ENCODE results near the gene FMC1. TPM values are rescaled to one million over a fixed set of nuclear protein-coding genes. Genes with fewer than 3 reads are reported as not detected.

The FMC1 gene
- total RNA-seq, 2 experiments from 2014 or later, result 6.4 to 6.7 TPM

DNA sequence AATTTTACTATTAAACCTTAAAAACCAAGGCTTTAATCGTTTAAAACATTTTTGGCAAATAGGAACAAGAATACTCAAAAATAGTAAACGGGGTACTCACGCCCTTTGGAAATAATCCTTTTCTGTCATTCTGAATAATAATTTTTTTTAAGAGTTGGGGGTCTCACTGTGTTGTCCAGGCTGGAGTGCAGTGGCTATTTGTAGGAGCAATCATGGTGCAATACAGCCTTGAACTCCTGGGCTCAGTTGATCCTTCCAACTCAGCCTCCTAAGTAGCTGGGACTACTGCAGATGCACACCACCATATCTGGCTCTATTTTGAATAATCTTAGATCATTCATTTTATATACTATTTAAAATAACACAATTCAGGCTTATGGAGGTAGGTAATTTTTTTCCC is 43.5 kb downstream of the FMC1 start:
- CTCF ChIA-PET, result interaction anchor here (1.0 to 1.7 kb wide), 2 partner anchors 10 to 50 kb away, joined by 3 to 4 read pairs; no protein-coding TSS in a partner anchor
- ATAC-seq (no peak), DNase-seq (no peak)
- no peaks in the 10 kb centered on the region for H3K27me3 Mint-ChIP-seq (ENCODE audit: low read depth)
- no peaks in the 10 kb centered on the region for H3K9me3 Mint-ChIP-seq (ENCODE audit: insufficient read depth)
- peaks cover 46% of the 10 kb centered on the region for H3K36me3 Mint-ChIP-seq (ENCODE audit: low read depth)
- no peak overlapping the region for H3K4me3 Mint-ChIP-seq
- no peaks in the 10 kb centered on the region for H3K4me1 Mint-ChIP-seq (ENCODE audit: low read depth)
- POLR2A ChIA-PET, result no interaction called here
- H3K27ac Mint-ChIP-seq, result no peak overlapping the region

DNA sequence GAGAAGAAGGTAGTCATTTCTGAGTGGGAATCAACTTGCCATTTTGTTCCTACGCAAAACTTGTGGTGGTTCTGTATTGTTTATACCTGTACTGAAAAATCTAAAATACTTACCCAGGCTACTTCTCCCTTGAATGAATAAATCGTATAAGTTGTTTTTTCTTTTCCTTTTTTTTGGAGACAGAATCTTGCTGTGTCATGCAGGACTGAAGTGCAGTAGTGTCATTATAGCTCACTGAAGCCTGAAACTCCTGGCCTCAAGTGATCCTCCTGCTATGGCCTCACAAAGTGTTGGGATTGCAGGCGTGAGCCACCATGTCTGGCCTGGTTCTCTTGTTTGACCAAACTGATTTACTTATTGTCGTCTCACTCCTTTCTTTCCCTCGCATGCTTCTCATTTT is 46.5 kb downstream of the FMC1 start:
- ChIA-PET CTCF (no interaction called here), POLR2A (no interaction called here)
- ATAC-seq, result no peak
- Mint-ChIP-seq H3K36me3 (ENCODE audit: low read depth) (peaks cover 54% of the 10 kb centered on the region), H3K27ac (no peak overlapping the region), H3K9me3 (ENCODE audit: insufficient read depth) (no peaks in the 10 kb centered on the region), H3K4me1 (ENCODE audit: low read depth) (no peaks in the 10 kb centered on the region), H3K4me3 (no peak overlapping the region), H3K27me3 (ENCODE audit: low read depth) (no peaks in the 10 kb centered on the region)
- DNase-seq, result no peak

DNA sequence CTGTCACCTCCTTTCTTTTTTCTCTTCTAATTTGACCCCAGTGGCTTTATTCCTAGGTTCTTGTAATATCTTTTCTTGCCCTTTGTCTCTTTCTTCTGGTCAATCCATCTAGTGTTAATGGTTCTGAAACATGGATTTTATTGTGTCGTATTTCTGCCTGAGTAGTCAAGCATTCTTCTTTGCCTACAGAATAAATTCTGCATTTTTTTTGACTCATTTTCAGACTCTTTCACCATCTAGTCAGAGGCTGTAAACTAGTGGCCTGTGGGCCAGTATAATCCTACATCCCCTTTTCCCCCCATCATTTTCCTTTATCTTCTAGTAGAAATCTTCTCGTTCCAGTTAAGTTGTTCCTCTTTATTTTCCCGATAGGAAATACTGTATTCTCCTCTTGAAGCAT is 48.0 kb downstream of the FMC1 start:
- DNase-seq, result no peak
- H3K36me3 Mint-ChIP-seq (ENCODE audit: low read depth), result peaks cover 56% of the 10 kb centered on the region

DNA sequence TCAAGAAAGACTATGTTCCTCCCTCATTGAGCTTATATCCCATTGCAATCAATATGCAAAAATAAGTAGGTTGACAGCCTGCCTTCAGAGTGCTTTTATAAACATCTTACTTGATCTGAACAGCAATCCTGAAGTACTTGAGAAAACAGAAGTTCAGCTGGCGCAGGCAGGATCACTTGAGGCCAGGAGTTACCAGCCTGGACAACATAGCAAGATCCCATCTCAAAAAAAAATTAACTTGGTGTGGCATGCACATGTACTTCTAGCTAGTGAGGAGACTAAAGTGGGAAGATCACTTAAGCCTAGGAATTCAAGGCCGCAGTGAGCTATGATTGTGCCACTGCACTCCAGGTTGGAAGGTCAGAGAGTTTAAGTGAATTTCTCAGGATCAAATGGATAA is 48.6 kb downstream of the FMC1 start:
- Mint-ChIP-seq H3K4me1 (ENCODE audit: low read depth) (peaks cover 14% of the 10 kb centered on the region), H3K27me3 (ENCODE audit: low read depth) (no peaks in the 10 kb centered on the region), H3K9me3 (ENCODE audit: insufficient read depth) (no peaks in the 10 kb centered on the region), H3K27ac (no peak overlapping the region), H3K36me3 (ENCODE audit: low read depth) (peaks cover 58% of the 10 kb centered on the region), H3K4me3 (no peak overlapping the region)
- ATAC-seq (no peak), DNase-seq (no peak)
- POLR2A ChIA-PET, result interaction anchor here (0.9 kb wide), 1 partner anchor 30 kb away, joined by 3 read pairs; the partner anchor contains the start of gene LUC7L2
- CTCF ChIA-PET, result interaction anchor here (1.0 to 1.3 kb wide), 2 partner anchors 25 to 45 kb away, joined by 5 read pairs; no protein-coding TSS in a partner anchor

More for the DNA sequence above, 48.0 kb downstream of the FMC1 start:
- ChIA-PET CTCF (interaction anchor here (0.9 to 1.2 kb wide), 2 partner anchors 18 to 46 kb away, joined by 3 to 4 read pairs; no protein-coding TSS in a partner anchor), POLR2A (no interaction called here)
- Mint-ChIP-seq H3K9me3 (ENCODE audit: insufficient read depth) (no peaks in the 10 kb centered on the region), H3K4me1 (ENCODE audit: low read depth) (peaks cover 7% of the 10 kb centered on the region), H3K27ac (no peak overlapping the region), H3K4me3 (no peak overlapping the region), H3K27me3 (ENCODE audit: low read depth) (no peaks in the 10 kb centered on the region)
- no peak for ATAC-seq

DNA sequence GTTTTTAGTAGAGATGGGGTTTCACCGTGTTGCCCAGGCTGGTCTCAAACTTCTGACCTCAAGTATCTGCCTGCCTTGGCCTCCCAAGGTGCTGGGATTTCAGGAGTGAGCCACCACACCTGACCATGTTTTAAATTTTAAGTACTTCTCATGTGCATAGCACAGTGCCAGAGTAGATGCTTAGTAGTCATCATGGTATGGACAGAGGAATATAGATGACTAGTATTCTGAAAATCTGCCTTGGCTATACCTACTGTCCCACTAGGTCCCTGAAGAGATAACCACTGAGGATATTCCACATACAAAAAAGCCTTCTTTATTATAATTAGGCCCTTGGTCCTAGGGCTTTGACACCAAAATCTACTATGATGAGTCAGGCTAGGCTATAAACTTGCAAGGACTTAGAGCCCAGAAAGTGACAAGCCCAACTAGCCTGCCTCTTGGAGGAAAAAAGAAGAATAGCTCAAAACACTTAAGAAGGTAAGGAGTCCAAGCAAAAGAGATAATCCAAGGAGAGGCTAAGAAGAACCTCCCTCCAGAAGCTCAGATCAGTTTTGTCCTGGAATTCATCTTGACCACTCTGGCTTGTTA is 52.6 kb downstream of the FMC1 start:
- CTCF ChIA-PET, result interaction anchor here (0.8 to 1.4 kb wide), 8 partner anchors 12 to 507 kb away, joined by 3 to 4 read pairs (median 3); no protein-coding TSS in a partner anchor
- peaks cover 31% of the 10 kb centered on the region for H3K4me1 Mint-ChIP-seq (ENCODE audit: low read depth)
- peaks cover 63% of the 10 kb centered on the region for H3K36me3 Mint-ChIP-seq (ENCODE audit: low read depth)

DNA sequence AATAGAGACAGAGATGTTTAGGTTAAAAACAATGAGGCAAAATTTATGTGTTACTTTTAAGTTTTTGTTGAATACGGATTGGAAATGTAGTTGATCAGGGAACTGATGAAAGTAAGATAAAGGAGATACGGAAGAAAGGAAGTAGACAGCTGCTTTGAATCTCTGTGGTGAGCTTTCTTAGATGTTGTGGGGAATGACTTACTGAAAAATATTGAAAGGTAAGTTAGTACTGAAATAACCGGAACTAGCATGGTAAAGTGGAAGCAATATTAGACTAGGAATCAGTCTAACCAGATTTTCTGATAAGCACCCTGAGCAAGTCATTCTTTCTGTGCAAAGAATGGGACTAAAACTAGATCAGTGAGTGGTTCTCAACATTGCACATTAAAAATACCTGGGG is 53.4 kb downstream of the FMC1 start:
- ChIA-PET CTCF (interaction anchor here (0.8 to 1.9 kb wide), 10 partner anchors 13 to 508 kb away, joined by 3 to 6 read pairs (median 3); no protein-coding TSS in a partner anchor), POLR2A (interaction anchor here (0.8 kb wide), 1 partner anchor 35 kb away, joined by 3 read pairs; the partner anchor contains the start of gene LUC7L2)
- DNase-seq (no peak), ATAC-seq (peak; percentile 61)
- Mint-ChIP-seq H3K27ac (peak overlapping the region; percentile 71), H3K27me3 (ENCODE audit: low read depth) (no peaks in the 10 kb centered on the region), H3K4me1 (ENCODE audit: low read depth) (peaks cover 31% of the 10 kb centered on the region), H3K4me3 (peak overlapping the region; percentile 1), H3K9me3 (ENCODE audit: insufficient read depth) (no peaks in the 10 kb centered on the region), H3K36me3 (ENCODE audit: low read depth) (peaks cover 61% of the 10 kb centered on the region)

More for the DNA sequence above, 52.6 kb downstream of the FMC1 start:
- Mint-ChIP-seq H3K27ac (peak overlapping the region; percentile 78), H3K27me3 (ENCODE audit: low read depth) (no peaks in the 10 kb centered on the region), H3K4me3 (no peak overlapping the region), H3K9me3 (ENCODE audit: insufficient read depth) (no peaks in the 10 kb centered on the region)
- POLR2A ChIA-PET, result interaction anchor here (0.8 kb wide), 1 partner anchor 34 kb away, joined by 3 read pairs; the partner anchor contains the start of gene LUC7L2
- no peak for DNase-seq
- peak; percentile 31 for ATAC-seq

Other genes starting within 250 kb of the FMC1 start
- gene ZC3HAV1, start 231.6 kb upstream of the FMC1 start, total RNA-seq, result 100 to 1,000 TPM; 121 to 122 TPM
- 10 to 100 TPM; 10.2 to 11.3 TPM for gene UBN2, start 110.1 kb upstream of the FMC1 start, total RNA-seq
- 100 to 1,000 TPM; 126 to 131 TPM for gene LUC7L2, start 18.6 kb downstream of the FMC1 start, total RNA-seq
- gene KLRG2, start 142.3 kb downstream of the FMC1 start, total RNA-seq, result not detected
- not detected for gene CLEC2L, start 182.3 kb downstream of the FMC1 start, total RNA-seq